Glutamatergic neuron (in vitro differentiated cells): ENCODE measurements around the gene SNX1. TPM values are rescaled to one million over a fixed set of nuclear protein-coding genes. Genes with fewer than 3 reads are reported as not detected.
"Not testable (repeated sequence)": the region's sequence is repeated elsewhere in the genome, so short reads cannot be mapped to it uniquely, and the experiment has no call there.

Experiments
- DNase-seq: peaks from one replicate; pipeline ENCODE4 v3.0.0; 2022
- H3K27ac Mint-ChIP-seq: one replicate; pipeline ENCODE4 v1.8.0; 2020; ENCODE audit warnings: mild to moderate bottlenecking, mixed read lengths, inconsistent platforms; ENCODE audit not compliant: unreplicated experiment
- H3K27me3 Mint-ChIP-seq: one replicate; pipeline ENCODE4 v1.8.0; 2020; ENCODE audit warnings: mild to moderate bottlenecking, moderate library complexity, mixed read lengths, inconsistent platforms; ENCODE audit not compliant: unreplicated experiment
- H3K36me3 Mint-ChIP-seq: one replicate; pipeline ENCODE4 v1.8.0; 2020; ENCODE audit warnings: mild to moderate bottlenecking, mixed read lengths, inconsistent platforms; ENCODE audit not compliant: unreplicated experiment
- H3K4me1 Mint-ChIP-seq: one replicate; pipeline ENCODE4 v1.8.0; 2020; ENCODE audit warnings: mild to moderate bottlenecking, low read depth, mixed read lengths, inconsistent platforms; ENCODE audit not compliant: unreplicated experiment
- H3K4me3 Mint-ChIP-seq: one replicate; pipeline ENCODE4 v1.8.0; 2020; ENCODE audit warnings: mild to moderate bottlenecking, mixed read lengths, inconsistent platforms; ENCODE audit not compliant: unreplicated experiment
- H3K9me3 Mint-ChIP-seq: one replicate; pipeline ENCODE4 v1.8.0; 2020; ENCODE audit warnings: mild to moderate bottlenecking, moderate library complexity, mixed read lengths, inconsistent platforms; ENCODE audit not compliant: unreplicated experiment
- total RNA-seq: library from RNA; stranded (reverse); fragmentation: NEBNext Ultra II Directional; extraction: Animal tissue kit (Norgen Biotek cat#: 25700); gene quantifications from one replicate; pipeline ENCODE4 v1.2.1, GENCODE V29; 2021; ENCODE audit not compliant: unreplicated experiment
- TF ChIP-seq, protein P1 (sequence below): fragments of 200-600 bp; sonication (generic); IDR thresholded peaks from one replicate; pipeline ENCODE4 v1.5.0; 2021; ENCODE audit not compliant: partially characterized antibody, unreplicated experiment

The SNX1 gene
- total RNA-seq, 1 donor from 2014 or later = 71.4 TPM

DNA sequence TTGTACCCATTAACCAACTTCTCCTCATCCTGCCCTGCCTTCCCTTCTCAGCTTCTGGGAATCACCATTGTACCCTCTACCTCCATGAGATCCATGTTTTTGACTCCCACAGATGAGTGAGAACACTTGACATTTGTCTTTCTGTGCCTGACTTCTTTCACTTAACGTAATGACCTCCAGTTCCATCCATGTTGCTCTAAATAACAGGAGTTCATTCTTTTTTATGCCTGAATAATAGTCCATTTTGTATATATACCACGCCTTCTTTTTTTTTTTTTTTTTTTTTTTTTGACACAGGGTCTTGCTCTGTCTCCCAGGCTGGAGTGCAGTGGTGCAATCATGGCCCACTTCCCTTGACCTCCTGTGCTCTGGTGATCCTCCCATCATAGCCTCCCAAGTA lies 6.7 kb downstream of the SNX1 start:
- Mint-ChIP-seq H3K4me1 (peaks cover 10% of the 10 kb centered on the region), H3K36me3 (no peaks in the 10 kb centered on the region), H3K9me3 (no peaks in the 10 kb centered on the region), H3K27ac (no peak overlapping the region), H3K27me3 (no peaks in the 10 kb centered on the region), H3K4me3 (no peak overlapping the region)
- DNase-seq = no peak
- TF ChIP-seq, protein P1, sequence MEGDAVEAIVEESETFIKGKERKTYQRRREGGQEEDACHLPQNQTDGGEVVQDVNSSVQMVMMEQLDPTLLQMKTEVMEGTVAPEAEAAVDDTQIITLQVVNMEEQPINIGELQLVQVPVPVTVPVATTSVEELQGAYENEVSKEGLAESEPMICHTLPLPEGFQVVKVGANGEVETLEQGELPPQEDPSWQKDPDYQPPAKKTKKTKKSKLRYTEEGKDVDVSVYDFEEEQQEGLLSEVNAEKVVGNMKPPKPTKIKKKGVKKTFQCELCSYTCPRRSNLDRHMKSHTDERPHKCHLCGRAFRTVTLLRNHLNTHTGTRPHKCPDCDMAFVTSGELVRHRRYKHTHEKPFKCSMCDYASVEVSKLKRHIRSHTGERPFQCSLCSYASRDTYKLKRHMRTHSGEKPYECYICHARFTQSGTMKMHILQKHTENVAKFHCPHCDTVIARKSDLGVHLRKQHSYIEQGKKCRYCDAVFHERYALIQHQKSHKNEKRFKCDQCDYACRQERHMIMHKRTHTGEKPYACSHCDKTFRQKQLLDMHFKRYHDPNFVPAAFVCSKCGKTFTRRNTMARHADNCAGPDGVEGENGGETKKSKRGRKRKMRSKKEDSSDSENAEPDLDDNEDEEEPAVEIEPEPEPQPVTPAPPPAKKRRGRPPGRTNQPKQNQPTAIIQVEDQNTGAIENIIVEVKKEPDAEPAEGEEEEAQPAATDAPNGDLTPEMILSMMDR = no peak

DNA sequence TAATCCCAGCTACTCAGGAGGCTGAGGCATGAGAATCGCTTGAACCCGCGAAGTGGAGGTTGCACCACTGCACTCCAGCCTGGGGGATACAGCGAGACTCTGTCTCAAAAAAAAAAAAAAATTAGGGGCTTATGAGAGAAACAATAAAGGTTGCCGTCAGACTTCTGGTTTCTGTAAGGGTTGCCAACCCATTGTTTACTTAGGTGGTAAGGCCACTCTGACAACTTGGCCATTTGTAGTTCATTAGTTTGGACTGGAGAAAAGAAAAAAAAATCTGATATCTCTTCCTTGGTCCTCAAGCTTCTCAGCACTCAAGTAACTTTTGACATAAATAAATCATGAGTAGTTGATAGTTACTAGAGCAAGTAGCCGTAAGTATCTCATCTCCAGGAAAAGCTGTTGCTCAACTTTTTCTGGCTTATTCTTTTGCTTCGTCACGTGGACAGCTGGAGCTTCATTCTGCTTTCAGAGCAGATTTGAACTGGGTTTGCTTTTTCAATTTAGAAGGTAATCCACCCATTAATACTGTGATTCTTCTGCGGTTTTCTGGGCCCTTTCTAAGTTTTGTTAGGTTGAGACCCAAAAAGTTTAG lies 9.4 kb downstream of the SNX1 start:
- DNase-seq = no peak
- Mint-ChIP-seq H3K9me3 (no peaks in the 10 kb centered on the region), H3K27ac (no peak overlapping the region), H3K4me3 (no peak overlapping the region), H3K27me3 (no peaks in the 10 kb centered on the region), H3K4me1 (no peaks in the 10 kb centered on the region), H3K36me3 (no peaks in the 10 kb centered on the region)
- TF ChIP-seq, protein P1 = no peak

DNA sequence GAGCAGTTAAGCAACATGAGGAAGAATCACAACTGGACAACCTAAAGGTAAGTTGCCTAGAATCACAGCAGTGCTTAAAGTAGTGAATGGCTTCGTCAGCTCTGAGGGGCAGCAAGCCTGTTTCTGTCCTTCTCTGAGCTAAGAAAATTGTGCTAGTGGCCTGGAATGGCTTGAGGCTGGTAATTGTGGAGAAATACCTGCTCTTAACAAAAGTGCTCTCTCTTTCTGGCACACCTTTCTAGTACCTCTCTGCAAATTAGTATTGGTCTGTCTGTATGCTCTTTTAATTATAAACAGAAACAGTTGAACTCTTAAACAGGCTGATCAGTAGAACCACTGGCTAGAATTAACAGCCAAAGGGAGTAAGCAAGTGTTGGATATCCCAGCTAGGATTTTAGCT lies 11.6 kb downstream of the SNX1 start:
- Mint-ChIP-seq H3K27ac (no peak overlapping the region), H3K4me1 (peaks cover 6% of the 10 kb centered on the region), H3K4me3 (no peak overlapping the region), H3K9me3 (no peaks in the 10 kb centered on the region), H3K27me3 (no peaks in the 10 kb centered on the region), H3K36me3 (no peaks in the 10 kb centered on the region)
- DNase-seq = no peak
- TF ChIP-seq, protein P1 = no peak

DNA sequence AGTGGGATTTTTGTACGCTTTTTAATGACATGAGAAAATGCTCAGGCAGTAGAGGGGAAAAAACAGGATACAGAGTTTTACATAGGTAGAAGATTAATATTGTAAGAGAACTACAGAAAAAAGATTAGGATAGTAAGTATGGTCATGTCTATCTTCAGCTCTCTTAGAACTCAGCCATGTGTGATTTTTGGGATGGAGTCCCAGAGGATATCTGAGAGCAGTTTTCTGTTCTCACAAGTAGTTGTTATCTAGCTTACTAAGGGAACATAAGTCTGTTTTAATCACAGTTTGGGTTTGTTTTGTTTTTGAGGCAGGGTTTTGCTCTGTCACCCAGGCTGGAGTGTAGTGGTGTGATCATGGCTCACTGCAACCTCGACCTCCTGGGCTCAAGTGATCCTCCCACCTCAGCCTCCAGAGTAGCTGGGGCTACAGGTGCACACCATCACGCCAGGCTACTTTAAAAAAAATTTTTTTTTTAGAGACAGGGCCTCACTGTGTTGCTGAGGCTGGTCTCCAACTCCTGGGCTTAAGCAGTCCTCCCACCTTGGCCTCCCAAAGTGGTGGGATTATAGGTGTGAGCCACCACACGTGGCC lies 14.4 kb downstream of the SNX1 start:
- H3K4me1 Mint-ChIP-seq, H3K27ac Mint-ChIP-seq, H3K9me3 Mint-ChIP-seq, H3K4me3 Mint-ChIP-seq, DNase-seq, H3K36me3 Mint-ChIP-seq, H3K27me3 Mint-ChIP-seq: not testable (repeated sequence)

DNA sequence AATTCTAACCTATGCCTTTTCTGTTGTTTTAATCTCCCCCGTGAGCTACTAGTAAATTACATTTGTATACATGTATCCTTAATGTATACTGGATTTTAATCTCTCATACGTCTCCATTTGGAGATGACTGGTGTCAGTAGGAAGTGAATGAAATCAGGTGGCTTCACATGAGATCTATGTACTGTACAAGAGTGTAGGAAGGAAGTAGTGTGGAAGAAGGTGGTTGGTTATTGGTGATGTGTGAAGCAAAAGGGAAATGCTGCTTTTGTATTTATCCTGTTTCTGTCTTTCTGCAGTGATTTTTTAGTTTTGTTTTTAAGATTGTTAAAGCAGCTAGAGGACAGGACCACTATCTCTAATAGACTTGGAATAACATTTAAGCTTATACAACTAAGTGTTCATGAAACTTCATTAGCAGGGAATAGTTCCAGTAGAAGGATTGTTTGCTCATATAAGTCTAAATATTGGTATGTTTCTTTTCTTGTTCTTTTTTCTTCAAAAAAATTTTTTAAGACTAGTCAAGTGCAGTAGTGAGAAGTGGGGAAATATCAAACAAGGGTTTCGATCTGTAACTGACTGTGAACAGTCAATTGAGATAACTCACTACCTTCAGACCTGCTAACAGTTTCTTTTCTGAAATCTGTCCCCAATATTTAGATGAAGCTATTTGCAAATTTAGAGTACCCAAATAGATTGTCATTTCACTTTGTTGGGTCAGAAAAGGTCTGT lies 15.3 kb downstream of the SNX1 start:
- Mint-ChIP-seq H3K27ac (no peak overlapping the region), H3K27me3 (no peaks in the 10 kb centered on the region), H3K4me1 (peaks cover 6% of the 10 kb centered on the region), H3K9me3 (no peaks in the 10 kb centered on the region), H3K36me3 (no peaks in the 10 kb centered on the region), H3K4me3 (no peak overlapping the region)
- DNase-seq = no peak
- TF ChIP-seq, protein P1 = no peak
